Sigmoid colon (tissue), 7 donors: ENCODE data around the gene NOL6. TPM values are rescaled to one million over a fixed set of nuclear protein-coding genes. Genes with fewer than 3 reads are reported as not detected.

Experiments used
- DNase-seq: peaks from one replicate; pipeline ENCODE4 v3.0.0-alpha.2; 2019
- H3K27ac ChIP-seq, 4 donors: fragments of 200-600 bp; sonication (generic); one replicate each; pipeline ENCODE4 v1.5.1; 2016 to 2019; ENCODE audit warnings: mild to moderate bottlenecking in 1 of 4
- H3K27me3 ChIP-seq, 3 donors: fragments of 200-600 bp; sonication (generic); one replicate each; pipeline ENCODE4 v1.5.1; 2019; ENCODE audit warnings: mild to moderate bottlenecking in 1 of 3
- H3K36me3 ChIP-seq, 4 donors: fragments of 200-600 bp; sonication (generic); one replicate each; pipeline ENCODE4 v1.5.1; 2016 to 2019
- H3K4me1 ChIP-seq, 4 donors: fragments of 200-600 bp; sonication (generic); one replicate each; pipeline ENCODE4 v1.5.1; 2017 to 2019
- H3K4me3 ChIP-seq, 4 donors: fragments of 200-600 bp; sonication (generic); one replicate each; pipeline ENCODE4 v1.5.1; 2017 to 2019; ENCODE audit warnings: mild to moderate bottlenecking in 2 of 4, moderate library complexity in 1 of 4
- H3K9me3 ChIP-seq, 4 donors: fragments of 200-600 bp in 3 of 4; sonication (generic) in 3 of 4; one replicate each; pipeline versions ENCODE4 v1.5.1 to v1.6.1; 2013 to 2019
- EP300 ChIP-seq, 4 donors: sonication (generic); formaldehyde crosslinking; IDR thresholded peaks; one replicate each; pipeline ENCODE4 v1.6.1; 2017; ENCODE audit warnings: antibody characterized with exemption in 4 of 4
- POLR2A ChIP-seq, 2 donors: fragments of 450-650 bp; IDR thresholded peaks; one replicate each; pipeline ENCODE4 v1.6.1; 2016; ENCODE audit warnings: antibody characterized with exemption in 2 of 2, mild to moderate bottlenecking in 2 of 2, moderate library complexity in 2 of 2
- POLR2AphosphoS5 ChIP-seq, 4 donors: sonication (generic); formaldehyde crosslinking; IDR thresholded peaks; one replicate each; pipeline ENCODE4 v1.6.1; 2017; ENCODE audit warnings: antibody characterized with exemption in 4 of 4
- WGBS, 2 donors: extraction: QIAGEN DNeasy Blood & Tissue Kit; methylation state at CpG; one replicate each; pipeline ENCODE4 v1.1.7; 2013; 5-methylcytosine and 5-hydroxymethylcytosine counted together
- intact Hi-C: fragments of 100-400 bp; cut with DNase I; formaldehyde crosslinking; loops from one replicate; pipeline ENCODE4 v1.15.1; 2023
- polyA plus RNA-seq, 3 donors: library from polyadenylated mRNA; stranded (reverse); fragments of 200-250 nt; gene quantifications; one replicate each; pipeline ENCODE4 v1.2.3, GENCODE V29; 2013
- total RNA-seq, 4 donors: library from RNA; depleted of rRNA; stranded (reverse); fragments of >200 nt; gene quantifications; one replicate each; pipeline ENCODE4 v1.1.0, GENCODE V29; 2016
- TF ChIP-seq, protein P1 (sequence below), 4 experiments: fragments of 450-650 bp in 3 of 4; fragments of 200-600 bp in 1 of 4; IDR thresholded peaks; one replicate each; pipeline ENCODE4 v1.5.1; 2016 to 2019; ENCODE audit warnings: antibody characterized with exemption in 4 of 4, mild to moderate bottlenecking in 3 of 4, moderate library complexity in 2 of 4
- donor health status: healthy with polysubstance abuse.
- donor health status: Bipolar disorder and iron deficiency.
- donor health status: healthy.

The NOL6 gene
- total and polyA plus RNA-seq, 7 donors = 5.5 to 23.6 (median 9.9) TPM

DNA sequence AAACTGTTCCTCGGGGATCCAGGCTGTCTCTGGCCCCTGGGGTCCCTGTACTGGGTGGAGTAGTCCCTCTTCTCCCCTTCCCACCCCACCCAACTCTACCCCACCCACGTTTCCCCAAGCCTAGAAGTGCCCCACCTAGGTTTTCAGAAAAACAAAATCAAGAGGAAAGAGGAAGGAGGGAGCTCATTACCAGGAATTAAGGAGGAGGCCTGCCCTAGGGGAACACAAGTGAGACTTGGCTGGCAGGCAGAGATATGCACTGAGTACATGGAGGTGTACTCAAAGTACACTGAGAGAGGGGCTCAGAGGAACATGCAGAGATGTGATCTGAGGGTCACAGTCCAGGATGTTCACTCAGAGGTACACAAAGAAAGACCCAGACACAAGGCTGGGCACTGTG lies 36.5 kb downstream of the NOL6 start:
- H3K27me3 ChIP-seq = peaks cover 0 to 5% (median 0%) of the 10 kb centered on the region in 3 donors
- H3K9me3 ChIP-seq = no peaks in the 10 kb centered on the region
- WGBS, 2 donors = 24 to 37% methylated on average over 2 of the region's 2 CpGs
- H3K4me1 ChIP-seq = no peaks in the 10 kb centered on the region
- DNase-seq = no peak
- no peak overlapping the region for H3K27ac ChIP-seq
- H3K36me3 ChIP-seq = no peaks in the 10 kb centered on the region
- intact Hi-C loops = no loop called here
- TF ChIP-seq POLR2A (IDR thresholded peaks at IDR 0.05) (no peak), EP300 (IDR thresholded peaks at IDR 0.05) (no peak), POLR2AphosphoS5 (IDR thresholded peaks at IDR 0.05) (no peak)
- TF ChIP-seq, protein P1, sequence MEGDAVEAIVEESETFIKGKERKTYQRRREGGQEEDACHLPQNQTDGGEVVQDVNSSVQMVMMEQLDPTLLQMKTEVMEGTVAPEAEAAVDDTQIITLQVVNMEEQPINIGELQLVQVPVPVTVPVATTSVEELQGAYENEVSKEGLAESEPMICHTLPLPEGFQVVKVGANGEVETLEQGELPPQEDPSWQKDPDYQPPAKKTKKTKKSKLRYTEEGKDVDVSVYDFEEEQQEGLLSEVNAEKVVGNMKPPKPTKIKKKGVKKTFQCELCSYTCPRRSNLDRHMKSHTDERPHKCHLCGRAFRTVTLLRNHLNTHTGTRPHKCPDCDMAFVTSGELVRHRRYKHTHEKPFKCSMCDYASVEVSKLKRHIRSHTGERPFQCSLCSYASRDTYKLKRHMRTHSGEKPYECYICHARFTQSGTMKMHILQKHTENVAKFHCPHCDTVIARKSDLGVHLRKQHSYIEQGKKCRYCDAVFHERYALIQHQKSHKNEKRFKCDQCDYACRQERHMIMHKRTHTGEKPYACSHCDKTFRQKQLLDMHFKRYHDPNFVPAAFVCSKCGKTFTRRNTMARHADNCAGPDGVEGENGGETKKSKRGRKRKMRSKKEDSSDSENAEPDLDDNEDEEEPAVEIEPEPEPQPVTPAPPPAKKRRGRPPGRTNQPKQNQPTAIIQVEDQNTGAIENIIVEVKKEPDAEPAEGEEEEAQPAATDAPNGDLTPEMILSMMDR (IDR thresholded peaks at IDR 0.05) = no peak
- no peak overlapping the region for H3K4me3 ChIP-seq

DNA sequence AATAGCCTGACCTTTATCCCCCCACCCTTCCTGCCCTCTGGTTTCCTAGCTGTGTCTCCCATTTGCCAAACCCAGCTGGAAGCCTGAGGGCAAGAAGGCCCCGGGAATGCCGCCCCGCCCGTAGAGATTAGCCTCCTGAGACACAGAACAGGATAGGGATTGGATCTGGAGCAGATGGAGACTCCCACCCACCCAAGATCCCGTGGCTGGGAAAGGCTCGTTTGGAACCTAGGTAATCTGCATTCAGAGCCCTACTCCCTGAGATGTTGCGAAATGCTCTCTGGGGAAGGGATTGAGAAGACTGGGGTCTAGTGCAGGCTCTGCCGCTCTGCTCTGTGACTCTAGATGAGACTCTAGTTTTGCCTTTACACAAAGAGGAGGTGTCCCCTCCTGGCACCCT lies 37.3 kb downstream of the NOL6 start:
- no peak overlapping the region for H3K27ac ChIP-seq
- TF ChIP-seq POLR2AphosphoS5 (IDR thresholded peaks at IDR 0.05) (no peak), POLR2A (IDR thresholded peaks at IDR 0.05) (no peak), EP300 (IDR thresholded peaks at IDR 0.05) (no peak)
- TF ChIP-seq, protein P1 (IDR thresholded peaks at IDR 0.05) = no peak
- 58 to 74% methylated on average over 8 of the region's 8 CpGs for WGBS, 2 donors
- no peaks in the 10 kb centered on the region for H3K9me3 ChIP-seq
- intact Hi-C loops = no loop called here
- H3K4me1 ChIP-seq = no peaks in the 10 kb centered on the region
- H3K36me3 ChIP-seq = no peaks in the 10 kb centered on the region
- no peak for DNase-seq
- no peak overlapping the region for H3K4me3 ChIP-seq
- H3K27me3 ChIP-seq = peaks cover 0 to 5% (median 0%) of the 10 kb centered on the region in 3 donors

DNA sequence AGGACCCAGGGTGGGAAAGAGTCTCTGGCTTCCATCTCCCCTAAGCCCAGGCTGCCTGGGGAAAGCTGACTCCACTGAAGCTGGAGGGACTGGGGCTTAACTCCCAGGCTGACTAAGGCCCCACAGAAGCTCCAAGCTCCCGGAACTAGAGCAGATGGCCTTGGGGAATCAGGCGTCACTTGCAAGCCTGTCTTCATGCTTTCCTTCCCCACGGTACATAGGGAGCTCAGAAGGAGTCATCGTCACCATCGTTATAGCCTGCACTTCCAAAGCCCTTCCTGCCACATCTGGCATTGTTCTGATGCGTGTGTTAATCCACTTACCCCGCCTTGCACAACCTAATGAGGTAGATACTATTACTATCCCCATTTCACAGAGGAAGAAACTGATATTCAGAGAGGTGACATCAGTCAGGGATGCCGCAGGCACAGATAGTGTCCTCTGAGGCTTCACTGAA lies 37.9 kb downstream of the NOL6 start:
- Histone ChIP-seq H3K4me1 (no peaks in the 10 kb centered on the region), H3K4me3 (no peak overlapping the region), H3K36me3 (no peaks in the 10 kb centered on the region), H3K27me3 (peaks cover 0 to 5% (median 0%) of the 10 kb centered on the region in 3 donors), H3K27ac (no peak overlapping the region), H3K9me3 (no peaks in the 10 kb centered on the region)
- intact Hi-C loops = no loop called here
- WGBS, 2 donors = 87 to 90% methylated on average over 8 of the region's 8 CpGs
- TF ChIP-seq EP300 (IDR thresholded peaks at IDR 0.05) (no peak), POLR2A (IDR thresholded peaks at IDR 0.05) (no peak), POLR2AphosphoS5 (IDR thresholded peaks at IDR 0.05) (no peak)
- TF ChIP-seq, protein P1 (IDR thresholded peaks at IDR 0.05) = no peak
- no peak for DNase-seq

DNA sequence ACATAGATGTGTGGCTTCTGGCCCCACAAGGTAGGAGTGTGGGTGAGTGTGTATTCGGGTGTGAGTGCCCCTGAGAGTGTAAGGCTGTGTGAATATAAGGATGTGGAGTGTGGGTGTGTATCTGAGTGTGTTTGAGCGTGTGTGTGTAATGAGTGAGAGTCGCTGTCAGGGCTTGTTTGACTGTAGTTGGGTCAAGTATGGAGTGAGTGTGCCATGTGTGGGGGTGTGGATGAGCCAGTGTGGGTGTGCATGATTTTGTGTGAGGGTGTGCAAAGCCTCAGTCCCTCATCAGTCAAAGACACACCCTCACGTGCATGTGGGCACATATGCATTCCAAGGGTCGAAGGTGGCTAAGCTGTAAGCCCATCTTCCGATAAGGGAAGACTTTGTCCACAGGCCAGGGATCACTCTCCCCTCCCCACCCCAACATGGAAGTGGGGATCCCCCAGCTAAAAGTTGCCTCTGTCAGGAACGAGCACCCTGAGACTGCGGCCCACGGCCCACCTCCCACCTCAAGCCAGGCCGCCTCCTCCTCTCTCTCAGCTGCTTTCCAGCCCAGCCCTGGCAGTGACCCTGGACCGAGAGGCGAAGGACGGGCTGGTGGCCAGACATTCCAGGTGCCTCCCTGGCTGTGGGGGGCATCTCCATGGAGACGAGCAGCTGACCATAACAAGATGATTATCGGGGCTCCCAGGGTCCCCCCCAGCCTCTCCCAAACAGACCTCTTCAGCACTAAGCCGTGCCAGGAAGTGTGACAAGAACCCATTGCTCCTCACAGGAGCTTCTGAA lies 39.2 kb downstream of the NOL6 start:
- 81% methylated on average over 16 of the region's 16 CpGs for WGBS, 2 donors
- no peak for DNase-seq
- Histone ChIP-seq H3K36me3 (no peaks in the 10 kb centered on the region), H3K4me1 (no peaks in the 10 kb centered on the region), H3K4me3 (no peak overlapping the region), H3K9me3 (no peaks in the 10 kb centered on the region), H3K27ac (no peak overlapping the region), H3K27me3 (peaks cover 0 to 5% (median 0%) of the 10 kb centered on the region in 3 donors)
- TF ChIP-seq POLR2A (IDR thresholded peaks at IDR 0.05) = no peak
- no peak for TF ChIP-seq POLR2AphosphoS5 (IDR thresholded peaks at IDR 0.05)
- no peak for TF ChIP-seq EP300 (IDR thresholded peaks at IDR 0.05)
- TF ChIP-seq, protein P1 (IDR thresholded peaks at IDR 0.05) = no peak
- intact Hi-C loops = no loop called here
